A549 (cell line): ENCODE measurements around the gene CLEC6A. TPM values are rescaled to one million over a fixed set of nuclear protein-coding genes. Genes with fewer than 3 reads are reported as not detected.

Experiments
- ATAC-seq, 2 experiments: fragments of 200-7000 bp in 1 of 2; fragments of >200 bp in 1 of 2; cut with Nextera tagmentation in 1 of 2; cut with Tn5 transposase in 1 of 2; 3 replicates each; pipeline versions ENCODE4 v1.8.0 to v1.9.1; 2018 to 2020; ENCODE audit warnings: mild to moderate bottlenecking in 1 of 2, moderate library complexity in 1 of 2
- CTCF ChIA-PET: fragments of 300-600 bp; sonication (Branson Sonifier 250); formaldehyde crosslinking; extraction: SDS; loops from one replicate; lab custom pipeline; 2021; ENCODE audit warnings: antibody characterized with exemption, inconsistent platforms; lab: Yijun Ruan, JAX
- POLR2A ChIA-PET: fragments of 350-600 bp; formaldehyde crosslinking; extraction: SDS; loops from one replicate; lab custom pipeline; 2021; ENCODE audit warnings: antibody characterized with exemption, inconsistent platforms; lab: Yijun Ruan, JAX
- DNase-seq, 2 experiments: peaks; one replicate each; pipeline versions ENCODE4 v3.0.0 to v3.0.0-alpha.2; 2011 to 2016; ENCODE audit warnings: low read depth in 1 of 2, low spot score in 1 of 2
- FAIRE-seq: peaks from 2 replicates; lab custom pipeline; 2011; peaks lifted over from hg19 to GRCh38; lab: Jason Lieb, UNC
- H3K27ac ChIP-seq, 2 experiments: fragments of >200 bp; sonication (Bioruptor Twin); formaldehyde crosslinking; 3 replicates each; pipeline ENCODE4 v1.5.1; 2016 to 2017
- H3K4me1 ChIP-seq: fragments of >200 bp; sonication (Bioruptor Twin); formaldehyde crosslinking; 3 replicates; pipeline ENCODE4 v1.6.1; 2016
- H3K4me2 ChIP-seq: fragments of >200 bp; sonication (Bioruptor Twin); formaldehyde crosslinking; 3 replicates; pipeline ENCODE4 v1.6.1; 2016
- H3K4me3 ChIP-seq: fragments of >200 bp; sonication (Bioruptor Twin); formaldehyde crosslinking; 3 replicates; pipeline ENCODE4 v1.5.1; 2016
- H3K9me3 ChIP-seq: fragments of >200 bp; sonication (Bioruptor Twin); formaldehyde crosslinking; 3 replicates; pipeline ENCODE4 v1.6.1; 2016
- RNF2 ChIP-seq: fragments of 200-600 bp; sonication (generic); IDR thresholded peaks from 2 replicates; pipeline ENCODE4 v1.6.1; 2016; ENCODE audit warnings: low read depth, mild to moderate bottlenecking, antibody characterized with exemption, moderate library complexity, borderline replicate concordance
- ZFP36 ChIP-seq: fragments of 450-650 bp; IDR thresholded peaks from 2 replicates; pipeline ENCODE4 v1.6.1; 2014; ENCODE audit warnings: borderline replicate concordance; ENCODE audit not compliant: partially characterized antibody
- WGBS: methylation state at CpG from one replicate; pipeline ENCODE4 v1.1.6; 2017; ENCODE audit errors: missing lambda C conversion rate; 5-methylcytosine and 5-hydroxymethylcytosine counted together
- polyA plus RNA-seq, 4 experiments: library from polyadenylated mRNA; depleted of rRNA in 3 of 4; stranded (reverse); fragments of >200 nt; fragmentation: RNase III in 1 of 4; extraction: RNeasy Plus Mini Kit Qiagen cat#74134 plus additional on column Dnase treatment in 1 of 4; gene quantifications; 2 replicates in 3 of 4; 3 replicates in 1 of 4; pipeline ENCODE4 v1.2.3, GENCODE V29; 2011 to 2017
- small RNA-seq, 6 experiments: library from RNA; depleted of rRNA; stranded (forward); fragments of <200 nt; gene quantifications; one replicate each; pipeline ENCODE3, GENCODE V24; 2012

The CLEC6A gene
- polyA plus RNA-seq, 2 of the 4 experiments (the other 2 are of a cell fraction), result not detected

GRCh38 chr12:8527250-8528130 is 71.7 kb downstream of the CLEC6A start:
- ChIA-PET CTCF (no interaction called here), POLR2A (no interaction called here)
- Histone ChIP-seq H3K4me2 (no peak overlapping the region), H3K4me1 (no peaks in the 10 kb centered on the region), H3K9me3 (peaks cover 4% of the 10 kb centered on the region; the same call in 1 of the 3 replicates), H3K27ac (no peak overlapping the region), H3K4me3 (no peak overlapping the region)
- no peak for TF ChIP-seq ZFP36
- no peak for TF ChIP-seq RNF2
- DNase-seq, result no peak
- ATAC-seq, result no peak
- no peak for FAIRE-seq
- WGBS, result 63% methylated on average over 26 of the region's 30 CpGs

Small RNA genes within 50 kb of the gene (small RNA-seq; reads per million reads assigned to genes)
- gene RNU6-275P, result 0 reads per million in 6 experiments

Other genes starting within 250 kb of the CLEC6A start
- 0.03 and 0.04 TPM in 2 replicates for gene FAM90A1, start 228.3 kb upstream of the CLEC6A start, polyA plus RNA-seq (2011; rRNA removed)
- gene FAM90A1, start 228.3 kb upstream of the CLEC6A start, polyA plus RNA-seq (2017; fragmentation: RNase III; extraction: RNeasy Plus Mini Kit Qiagen cat#74134 plus additional on column Dnase treatment), result 0.07 TPM in 1 of 3 replicates, not detected in the others
- gene CLEC4D, start 57.5 kb downstream of the CLEC6A start, polyA plus RNA-seq (2011; rRNA removed), result not detected in 2 replicates
- not detected in 3 replicates for gene CLEC4D, start 57.5 kb downstream of the CLEC6A start, polyA plus RNA-seq (2017; fragmentation: RNase III; extraction: RNeasy Plus Mini Kit Qiagen cat#74134 plus additional on column Dnase treatment)
- gene CLEC4E, start 84.9 kb downstream of the CLEC6A start, polyA plus RNA-seq (2011; rRNA removed), result 0.06 and 0.28 TPM in 2 replicates
- gene CLEC4E, start 84.9 kb downstream of the CLEC6A start, polyA plus RNA-seq (2017; fragmentation: RNase III; extraction: RNeasy Plus Mini Kit Qiagen cat#74134 plus additional on column Dnase treatment), result not detected in 3 replicates
- 0.12 and 0.16 TPM in 2 replicates for gene AICDA, start 156.9 kb downstream of the CLEC6A start, polyA plus RNA-seq (2011; rRNA removed)
- gene AICDA, start 156.9 kb downstream of the CLEC6A start, polyA plus RNA-seq (2017; fragmentation: RNase III; extraction: RNeasy Plus Mini Kit Qiagen cat#74134 plus additional on column Dnase treatment), result 0.05 to 0.16 TPM (median 0.05 TPM) in 3 replicates
- 0.40 and 0.48 TPM in 2 replicates for gene MFAP5, start 206.9 kb downstream of the CLEC6A start, polyA plus RNA-seq (2011; rRNA removed)
- 0.15 to 0.41 TPM (median 0.40 TPM) in 3 replicates for gene MFAP5, start 206.9 kb downstream of the CLEC6A start, polyA plus RNA-seq (2017; fragmentation: RNase III; extraction: RNeasy Plus Mini Kit Qiagen cat#74134 plus additional on column Dnase treatment)
- 28.2 and 43.8 TPM in 2 replicates for gene RIMKLB, start 242.0 kb downstream of the CLEC6A start, polyA plus RNA-seq (2011; rRNA removed)
- gene RIMKLB, start 242.0 kb downstream of the CLEC6A start, polyA plus RNA-seq (2017; fragmentation: RNase III; extraction: RNeasy Plus Mini Kit Qiagen cat#74134 plus additional on column Dnase treatment), result 20.8 to 24.8 TPM (median 21.0 TPM) in 3 replicates